Measurements from ENCODE around the gene MLYCD.
"Not testable (repeated sequence)": the region's sequence is repeated elsewhere in the genome, so short reads cannot be mapped to it uniquely, and the experiment has no call there.

MLYCD gene

DNA sequence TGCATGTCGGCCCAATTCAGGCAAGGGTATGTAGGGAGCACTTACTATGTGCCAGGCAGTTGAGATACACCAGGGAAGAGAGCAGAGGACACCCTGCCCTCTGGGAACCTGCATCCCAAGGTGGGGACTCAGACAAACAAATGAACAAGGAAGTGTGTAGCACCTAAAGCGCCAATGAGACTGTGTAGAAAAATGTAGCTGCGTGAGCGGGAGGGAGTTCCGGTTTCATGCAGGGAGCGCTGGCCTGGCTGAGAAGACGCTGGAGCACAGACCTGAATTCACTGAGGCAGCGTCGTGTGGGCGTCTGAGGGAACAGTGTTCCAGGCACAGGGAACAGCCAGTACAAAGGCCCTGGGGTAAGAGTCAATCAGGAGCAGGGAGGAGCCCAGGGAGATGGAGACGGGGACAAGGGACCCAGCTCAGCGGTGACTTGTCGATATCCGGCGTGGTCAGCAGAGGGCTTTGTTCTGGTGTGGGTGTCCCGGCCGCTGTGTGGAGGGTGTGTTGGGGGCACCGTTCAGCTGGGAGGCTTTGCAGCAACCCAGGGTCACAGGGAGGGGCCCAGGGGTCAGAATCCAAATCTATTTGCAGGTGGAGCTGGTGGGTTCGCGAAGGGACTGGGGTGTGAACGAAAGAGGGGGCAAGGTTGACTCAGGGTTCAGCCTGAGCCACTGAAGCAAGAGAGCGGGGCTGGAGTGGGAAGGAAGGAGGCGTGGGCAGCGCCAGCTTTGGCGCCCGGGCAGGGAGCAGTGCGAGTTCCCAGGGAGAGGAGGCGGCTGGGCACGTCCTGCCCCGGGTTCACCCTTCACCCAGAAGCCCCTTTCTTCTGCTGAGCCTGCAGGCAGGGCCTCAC lies 36.3 kb downstream of the MLYCD start:
- DNase-seq (ENCODE audit: low spot score): no peak
- no peaks in the 10 kb centered on the region for H3K27me3 Mint-ChIP-seq (ENCODE audit: low read depth)
- no peak overlapping the region for H3K27ac Mint-ChIP-seq
- H3K4me1 Mint-ChIP-seq (ENCODE audit: low read depth): peaks cover 7% of the 10 kb centered on the region
- H3K4me3 Mint-ChIP-seq: no peak overlapping the region
- H3K36me3 Mint-ChIP-seq (ENCODE audit: low read depth): no peaks in the 10 kb centered on the region
- H3K9me3 Mint-ChIP-seq: no peaks in the 10 kb centered on the region

DNA sequence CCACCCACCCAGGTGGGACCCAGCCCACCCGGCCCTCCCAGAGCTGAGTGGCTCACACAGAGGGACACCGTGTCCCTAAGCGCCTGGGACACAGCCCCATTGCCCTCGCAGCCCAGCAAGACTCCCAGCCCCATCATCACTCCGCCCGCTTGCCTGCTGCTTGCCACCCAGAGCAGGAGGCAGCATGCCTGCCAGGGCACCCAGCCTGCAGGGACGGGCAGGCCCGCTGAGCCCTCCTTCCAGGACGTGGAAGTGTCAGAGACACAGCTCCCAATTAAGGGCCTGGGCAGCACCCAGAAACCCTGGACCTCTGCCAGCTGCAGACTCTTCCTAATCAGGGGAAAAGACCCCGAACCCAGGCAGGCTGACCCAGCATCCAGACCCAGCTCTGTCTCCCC lies 36.9 kb downstream of the MLYCD start:
- DNase-seq (ENCODE audit: low spot score): no peak
- H3K4me1 Mint-ChIP-seq (ENCODE audit: low read depth): peaks cover 7% of the 10 kb centered on the region
- no peaks in the 10 kb centered on the region for H3K9me3 Mint-ChIP-seq
- no peaks in the 10 kb centered on the region for H3K27me3 Mint-ChIP-seq (ENCODE audit: low read depth)
- H3K27ac Mint-ChIP-seq: no peak overlapping the region
- H3K36me3 Mint-ChIP-seq (ENCODE audit: low read depth): no peaks in the 10 kb centered on the region
- H3K4me3 Mint-ChIP-seq: no peak overlapping the region

DNA sequence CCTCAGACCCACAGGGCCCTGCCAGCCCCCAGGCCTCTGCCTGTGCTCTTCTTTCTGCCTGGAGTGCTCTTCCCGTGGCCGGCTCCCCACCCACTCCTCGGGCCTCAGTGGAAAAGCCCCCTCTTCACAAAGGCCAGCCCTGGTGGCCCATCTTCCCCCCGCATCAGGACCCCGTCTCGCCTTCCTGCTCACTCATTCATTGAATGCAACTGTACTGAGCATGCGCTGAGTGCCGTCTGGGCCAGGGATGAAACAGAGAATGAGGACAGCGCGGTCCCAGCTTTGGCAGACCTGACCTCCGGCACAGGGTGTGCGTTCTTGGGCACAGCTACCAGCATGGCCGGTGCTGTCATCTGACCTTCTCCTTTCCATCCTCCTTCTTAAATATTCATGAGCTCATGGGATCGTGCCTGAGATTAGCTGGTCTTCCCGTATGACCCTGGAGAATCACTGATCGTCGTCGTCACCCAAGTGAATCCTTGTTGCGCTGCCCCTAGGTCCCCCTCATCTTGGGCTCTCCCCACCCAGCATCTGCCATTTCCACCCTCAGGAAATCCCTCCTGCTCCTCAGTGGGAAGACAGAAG lies 37.8 kb downstream of the MLYCD start:
- Mint-ChIP-seq H3K36me3 (ENCODE audit: low read depth) (no peaks in the 10 kb centered on the region), H3K4me1 (ENCODE audit: low read depth) (peaks cover 7% of the 10 kb centered on the region), H3K27ac (no peak overlapping the region), H3K9me3 (no peaks in the 10 kb centered on the region), H3K27me3 (ENCODE audit: low read depth) (no peaks in the 10 kb centered on the region), H3K4me3 (no peak overlapping the region)
- DNase-seq (ENCODE audit: low spot score): no peak

- no peak for DNase-seq (ENCODE audit: low spot score)
- H3K36me3 Mint-ChIP-seq (ENCODE audit: low read depth): no peaks in the 10 kb centered on the region
- no peak overlapping the region for H3K27ac Mint-ChIP-seq
- H3K4me3 Mint-ChIP-seq: no peak overlapping the region
- H3K27me3 Mint-ChIP-seq (ENCODE audit: low read depth): no peaks in the 10 kb centered on the region
- no peaks in the 10 kb centered on the region for H3K9me3 Mint-ChIP-seq
- peaks cover 7% of the 10 kb centered on the region for H3K4me1 Mint-ChIP-seq (ENCODE audit: low read depth)
These were observed 38.4 kb downstream of the MLYCD start for GRCh38 chr16:83937267-83937666.

- H3K27ac Mint-ChIP-seq: no peak overlapping the region
- no peaks in the 10 kb centered on the region for H3K36me3 Mint-ChIP-seq (ENCODE audit: low read depth)
- H3K9me3 Mint-ChIP-seq: no peaks in the 10 kb centered on the region
- no peaks in the 10 kb centered on the region for H3K27me3 Mint-ChIP-seq (ENCODE audit: low read depth)
- no peak overlapping the region for H3K4me3 Mint-ChIP-seq
- peaks cover 7% of the 10 kb centered on the region for H3K4me1 Mint-ChIP-seq (ENCODE audit: low read depth)
- no peak for DNase-seq (ENCODE audit: low spot score)
These were observed 39.3 kb downstream of the MLYCD start for GRCh38 chr16:83937922-83938885.

- peak overlapping the region; percentile 69 for H3K27ac Mint-ChIP-seq
- no peaks in the 10 kb centered on the region for H3K9me3 Mint-ChIP-seq
- no peak overlapping the region for H3K4me3 Mint-ChIP-seq
- H3K27me3 Mint-ChIP-seq (ENCODE audit: low read depth): no peaks in the 10 kb centered on the region
- no peak for DNase-seq (ENCODE audit: low spot score)
- peaks cover 7% of the 10 kb centered on the region for H3K4me1 Mint-ChIP-seq (ENCODE audit: low read depth)
- no peaks in the 10 kb centered on the region for H3K36me3 Mint-ChIP-seq (ENCODE audit: low read depth)
These were observed 40.4 kb downstream of the MLYCD start for GRCh38 chr16:83939266-83939855.

- no peaks in the 10 kb centered on the region for H3K27me3 Mint-ChIP-seq (ENCODE audit: low read depth)
- H3K27ac Mint-ChIP-seq: no peak overlapping the region
- no peaks in the 10 kb centered on the region for H3K36me3 Mint-ChIP-seq (ENCODE audit: low read depth)
- peaks cover 7% of the 10 kb centered on the region for H3K4me1 Mint-ChIP-seq (ENCODE audit: low read depth)
- no peak overlapping the region for H3K4me3 Mint-ChIP-seq
- DNase-seq (ENCODE audit: low spot score): no peak
- no peaks in the 10 kb centered on the region for H3K9me3 Mint-ChIP-seq
These were observed 41.2 kb downstream of the MLYCD start for GRCh38 chr16:83940119-83940518.

DNA sequence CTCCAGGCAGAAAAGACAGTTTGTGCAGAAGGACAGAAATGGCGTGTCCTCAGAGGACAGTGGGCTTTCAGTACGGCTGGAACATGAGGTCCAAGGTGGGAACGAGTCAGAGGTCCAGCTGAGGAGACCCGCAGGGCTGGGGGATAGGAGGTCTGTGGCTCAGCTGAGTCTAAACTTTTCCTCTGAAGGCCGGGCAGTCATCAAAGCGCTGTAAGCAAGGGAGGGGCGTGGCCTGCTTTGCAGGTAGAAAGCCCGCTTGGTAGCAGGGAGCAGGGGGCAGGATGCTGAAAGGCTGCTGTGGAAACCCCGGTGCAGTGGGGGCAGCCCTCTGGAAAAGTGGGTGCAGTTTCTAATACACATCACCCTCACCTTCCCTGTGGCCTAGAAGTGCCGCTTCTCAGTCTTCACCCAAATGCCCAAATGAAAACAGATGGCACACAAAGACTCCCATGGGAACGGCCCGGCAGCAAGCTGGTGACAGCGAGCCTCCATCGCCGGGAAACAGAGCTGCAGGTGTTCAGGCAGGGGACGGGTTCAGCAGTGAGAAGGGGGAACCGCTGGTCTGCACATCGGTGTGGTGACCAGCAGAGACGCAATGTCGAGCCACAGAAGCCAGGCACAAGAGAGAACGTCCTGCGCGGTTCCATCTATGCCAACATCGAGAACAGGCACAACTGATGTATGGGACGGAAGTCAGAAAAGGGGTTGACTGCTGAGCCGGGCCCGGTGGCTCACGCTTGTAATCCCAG lies 41.9 kb downstream of the MLYCD start:
- Mint-ChIP-seq H3K4me1 (ENCODE audit: low read depth) (peaks cover 7% of the 10 kb centered on the region), H3K4me3 (no peak overlapping the region), H3K36me3 (ENCODE audit: low read depth) (no peaks in the 10 kb centered on the region), H3K9me3 (no peaks in the 10 kb centered on the region), H3K27ac (no peak overlapping the region), H3K27me3 (ENCODE audit: low read depth) (no peaks in the 10 kb centered on the region)
- no peak for DNase-seq (ENCODE audit: low spot score)

GRCh38 chr16:83941546-83941945 lies 42.6 kb downstream of the MLYCD start:
- not testable (repeated sequence) for H3K4me3 Mint-ChIP-seq; H3K36me3 Mint-ChIP-seq (ENCODE audit: low read depth); H3K27ac Mint-ChIP-seq; H3K9me3 Mint-ChIP-seq; H3K4me1 Mint-ChIP-seq (ENCODE audit: low read depth); DNase-seq (ENCODE audit: low spot score); H3K27me3 Mint-ChIP-seq (ENCODE audit: low read depth)

- H3K9me3 Mint-ChIP-seq: no peaks in the 10 kb centered on the region
- H3K27ac Mint-ChIP-seq: no peak overlapping the region
- peaks cover 7% of the 10 kb centered on the region for H3K4me1 Mint-ChIP-seq (ENCODE audit: low read depth)
- DNase-seq (ENCODE audit: low spot score): no peak
- no peak overlapping the region for H3K4me3 Mint-ChIP-seq
- no peaks in the 10 kb centered on the region for H3K36me3 Mint-ChIP-seq (ENCODE audit: low read depth)
- H3K27me3 Mint-ChIP-seq (ENCODE audit: low read depth): no peaks in the 10 kb centered on the region
These were observed 43.2 kb downstream of the MLYCD start for GRCh38 chr16:83942074-83942473.

- Mint-ChIP-seq H3K9me3 (no peaks in the 10 kb centered on the region), H3K36me3 (ENCODE audit: low read depth) (no peaks in the 10 kb centered on the region), H3K27ac (no peak overlapping the region), H3K27me3 (ENCODE audit: low read depth) (no peaks in the 10 kb centered on the region), H3K4me1 (ENCODE audit: low read depth) (peaks cover 7% of the 10 kb centered on the region), H3K4me3 (no peak overlapping the region)
- no peak for DNase-seq (ENCODE audit: low spot score)
These were observed 44.0 kb downstream of the MLYCD start for GRCh38 chr16:83942815-83943515.

- no peak for DNase-seq (ENCODE audit: low spot score)
- no peak overlapping the region for H3K4me3 Mint-ChIP-seq
- H3K9me3 Mint-ChIP-seq: no peaks in the 10 kb centered on the region
- H3K27ac Mint-ChIP-seq: no peak overlapping the region
- peaks cover 7% of the 10 kb centered on the region for H3K4me1 Mint-ChIP-seq (ENCODE audit: low read depth)
- H3K36me3 Mint-ChIP-seq (ENCODE audit: low read depth): no peaks in the 10 kb centered on the region
- H3K27me3 Mint-ChIP-seq (ENCODE audit: low read depth): no peaks in the 10 kb centered on the region
These were observed 44.7 kb downstream of the MLYCD start for GRCh38 chr16:83943516-83944050.
